HEK293 (cell line): ENCODE measurements around the gene POLR2L.

Source experiments
- SP2 ChIP-seq: fragments of 450-650 bp; formaldehyde crosslinking; IDR thresholded peaks from 2 replicates; pipeline ENCODE4 v1.5.1; 2016; ENCODE audit warnings: missing biosample characterization, missing genetic modification characterization
- ZNF10 ChIP-seq: fragments of 450-650 bp; formaldehyde crosslinking; IDR thresholded peaks from 2 replicates; pipeline ENCODE4 v1.5.1; 2017; ENCODE audit warnings: missing biosample characterization, missing genetic modification characterization
- ZNF138 ChIP-seq: fragments of 450-650 bp; formaldehyde crosslinking; IDR thresholded peaks from 2 replicates; pipeline ENCODE4 v1.5.1; 2016; ENCODE audit warnings: missing biosample characterization, missing genetic modification characterization, borderline replicate concordance
- ZNF426 ChIP-seq: fragments of 450-650 bp; formaldehyde crosslinking; IDR thresholded peaks from 2 replicates; pipeline ENCODE4 v1.5.1; 2017; ENCODE audit warnings: missing biosample characterization, missing genetic modification characterization, mild to moderate bottlenecking, inconsistent platforms, moderate library complexity
- ZNF555 ChIP-seq: fragments of 450-650 bp; formaldehyde crosslinking; conservative IDR thresholded peaks from 2 replicates; pipeline ENCODE4 v1.5.1; 2017; ENCODE audit warnings: missing biosample characterization, mild to moderate bottlenecking, missing genetic modification characterization, inconsistent platforms
- ZNF76 ChIP-seq: fragments of 450-650 bp; formaldehyde crosslinking; IDR thresholded peaks from 2 replicates; pipeline ENCODE4; 2016; ENCODE audit warnings: low read depth, missing biosample characterization, missing genetic modification characterization, borderline replicate concordance
- TF ChIP-seq, protein P1 (sequence below): fragments of 450-650 bp; formaldehyde crosslinking; IDR thresholded peaks from 2 replicates; pipeline ENCODE4 v1.5.1; 2016; ENCODE audit warnings: missing biosample characterization, missing genetic modification characterization, low read depth
- TF ChIP-seq, protein P2 (sequence below): fragments of 450-650 bp; formaldehyde crosslinking; IDR thresholded peaks from 2 replicates; pipeline ENCODE4 v1.5.1; 2016; ENCODE audit warnings: missing biosample characterization, missing genetic modification characterization
- TF ChIP-seq, protein P3 (sequence below): fragments of 450-650 bp; formaldehyde crosslinking; IDR thresholded peaks from 2 replicates; pipeline ENCODE4 v1.5.1; 2016; ENCODE audit warnings: missing biosample characterization, missing genetic modification characterization
- TF ChIP-seq, protein P4 (sequence below): fragments of 450-650 bp; formaldehyde crosslinking; IDR thresholded peaks from 2 replicates; pipeline ENCODE4 v1.5.1; 2017; ENCODE audit warnings: missing biosample characterization, missing genetic modification characterization
- TF ChIP-seq, protein P5 (sequence below): fragments of 450-650 bp; formaldehyde crosslinking; IDR thresholded peaks from 2 replicates; pipeline ENCODE4 v1.5.1; 2016; ENCODE audit warnings: missing biosample characterization, missing genetic modification characterization, low read depth
- TF ChIP-seq, protein P6 (sequence below): fragments of 450-650 bp; formaldehyde crosslinking; IDR thresholded peaks from 2 replicates; pipeline ENCODE4 v1.5.1; 2016; ENCODE audit warnings: missing biosample characterization, missing genetic modification characterization

DNA sequence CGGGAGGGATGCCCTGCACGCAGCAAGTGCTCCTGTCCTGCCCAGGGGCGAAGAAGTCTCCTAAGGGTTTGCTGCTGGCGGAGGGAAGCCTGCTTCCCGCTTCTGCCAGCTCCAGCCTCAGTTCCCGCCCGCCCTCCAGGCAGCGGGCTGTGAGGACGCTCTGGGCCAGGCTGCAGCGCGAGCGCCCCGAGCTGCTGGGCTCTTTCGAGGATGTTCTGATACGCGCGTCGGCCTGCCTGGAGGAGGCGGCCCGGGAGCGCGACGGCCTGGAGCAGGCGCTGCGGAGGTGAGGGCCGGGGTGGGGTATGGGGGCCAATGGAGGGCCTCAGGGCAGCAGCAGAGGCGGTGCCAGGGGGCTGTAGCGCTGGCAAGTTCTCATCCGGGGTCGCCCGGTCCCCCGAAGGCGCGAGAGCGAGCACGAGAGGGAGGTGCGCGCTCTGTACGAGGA is 12.5 kb downstream of the POLR2L start:
- TF ChIP-seq, protein P1, sequence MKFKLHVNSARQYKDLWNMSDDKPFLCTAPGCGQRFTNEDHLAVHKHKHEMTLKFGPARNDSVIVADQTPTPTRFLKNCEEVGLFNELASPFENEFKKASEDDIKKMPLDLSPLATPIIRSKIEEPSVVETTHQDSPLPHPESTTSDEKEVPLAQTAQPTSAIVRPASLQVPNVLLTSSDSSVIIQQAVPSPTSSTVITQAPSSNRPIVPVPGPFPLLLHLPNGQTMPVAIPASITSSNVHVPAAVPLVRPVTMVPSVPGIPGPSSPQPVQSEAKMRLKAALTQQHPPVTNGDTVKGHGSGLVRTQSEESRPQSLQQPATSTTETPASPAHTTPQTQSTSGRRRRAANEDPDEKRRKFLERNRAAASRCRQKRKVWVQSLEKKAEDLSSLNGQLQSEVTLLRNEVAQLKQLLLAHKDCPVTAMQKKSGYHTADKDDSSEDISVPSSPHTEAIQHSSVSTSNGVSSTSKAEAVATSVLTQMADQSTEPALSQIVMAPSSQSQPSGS (tag by site-specific recombination): no peak
- TF ChIP-seq, protein P2, sequence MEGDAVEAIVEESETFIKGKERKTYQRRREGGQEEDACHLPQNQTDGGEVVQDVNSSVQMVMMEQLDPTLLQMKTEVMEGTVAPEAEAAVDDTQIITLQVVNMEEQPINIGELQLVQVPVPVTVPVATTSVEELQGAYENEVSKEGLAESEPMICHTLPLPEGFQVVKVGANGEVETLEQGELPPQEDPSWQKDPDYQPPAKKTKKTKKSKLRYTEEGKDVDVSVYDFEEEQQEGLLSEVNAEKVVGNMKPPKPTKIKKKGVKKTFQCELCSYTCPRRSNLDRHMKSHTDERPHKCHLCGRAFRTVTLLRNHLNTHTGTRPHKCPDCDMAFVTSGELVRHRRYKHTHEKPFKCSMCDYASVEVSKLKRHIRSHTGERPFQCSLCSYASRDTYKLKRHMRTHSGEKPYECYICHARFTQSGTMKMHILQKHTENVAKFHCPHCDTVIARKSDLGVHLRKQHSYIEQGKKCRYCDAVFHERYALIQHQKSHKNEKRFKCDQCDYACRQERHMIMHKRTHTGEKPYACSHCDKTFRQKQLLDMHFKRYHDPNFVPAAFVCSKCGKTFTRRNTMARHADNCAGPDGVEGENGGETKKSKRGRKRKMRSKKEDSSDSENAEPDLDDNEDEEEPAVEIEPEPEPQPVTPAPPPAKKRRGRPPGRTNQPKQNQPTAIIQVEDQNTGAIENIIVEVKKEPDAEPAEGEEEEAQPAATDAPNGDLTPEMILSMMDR (tag by site-specific recombination): no peak
- TF ChIP-seq ZNF76 (tag by site-specific recombination): no peak
- no peak for TF ChIP-seq ZNF138 (tag by site-specific recombination)
- TF ChIP-seq, protein P3, sequence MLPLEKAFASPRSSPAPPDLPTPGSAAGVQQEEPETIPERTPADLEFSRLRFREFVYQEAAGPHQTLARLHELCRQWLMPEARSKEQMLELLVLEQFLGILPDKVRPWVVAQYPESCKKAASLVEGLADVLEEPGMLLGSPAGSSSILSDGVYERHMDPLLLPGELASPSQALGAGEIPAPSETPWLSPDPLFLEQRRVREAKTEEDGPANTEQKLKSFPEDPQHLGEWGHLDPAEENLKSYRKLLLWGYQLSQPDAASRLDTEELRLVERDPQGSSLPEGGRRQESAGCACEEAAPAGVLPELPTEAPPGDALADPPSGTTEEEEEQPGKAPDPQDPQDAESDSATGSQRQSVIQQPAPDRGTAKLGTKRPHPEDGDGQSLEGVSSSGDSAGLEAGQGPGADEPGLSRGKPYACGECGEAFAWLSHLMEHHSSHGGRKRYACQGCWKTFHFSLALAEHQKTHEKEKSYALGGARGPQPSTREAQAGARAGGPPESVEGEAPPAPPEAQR (tag by site-specific recombination): no peak
- TF ChIP-seq, protein P4, sequence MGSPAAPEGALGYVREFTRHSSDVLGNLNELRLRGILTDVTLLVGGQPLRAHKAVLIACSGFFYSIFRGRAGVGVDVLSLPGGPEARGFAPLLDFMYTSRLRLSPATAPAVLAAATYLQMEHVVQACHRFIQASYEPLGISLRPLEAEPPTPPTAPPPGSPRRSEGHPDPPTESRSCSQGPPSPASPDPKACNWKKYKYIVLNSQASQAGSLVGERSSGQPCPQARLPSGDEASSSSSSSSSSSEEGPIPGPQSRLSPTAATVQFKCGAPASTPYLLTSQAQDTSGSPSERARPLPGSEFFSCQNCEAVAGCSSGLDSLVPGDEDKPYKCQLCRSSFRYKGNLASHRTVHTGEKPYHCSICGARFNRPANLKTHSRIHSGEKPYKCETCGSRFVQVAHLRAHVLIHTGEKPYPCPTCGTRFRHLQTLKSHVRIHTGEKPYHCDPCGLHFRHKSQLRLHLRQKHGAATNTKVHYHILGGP (tag by site-specific recombination): no peak
- TF ChIP-seq ZNF426 (tag by site-specific recombination): no peak
- no peak for TF ChIP-seq SP2 (tag by site-specific recombination)
- TF ChIP-seq, protein P5, sequence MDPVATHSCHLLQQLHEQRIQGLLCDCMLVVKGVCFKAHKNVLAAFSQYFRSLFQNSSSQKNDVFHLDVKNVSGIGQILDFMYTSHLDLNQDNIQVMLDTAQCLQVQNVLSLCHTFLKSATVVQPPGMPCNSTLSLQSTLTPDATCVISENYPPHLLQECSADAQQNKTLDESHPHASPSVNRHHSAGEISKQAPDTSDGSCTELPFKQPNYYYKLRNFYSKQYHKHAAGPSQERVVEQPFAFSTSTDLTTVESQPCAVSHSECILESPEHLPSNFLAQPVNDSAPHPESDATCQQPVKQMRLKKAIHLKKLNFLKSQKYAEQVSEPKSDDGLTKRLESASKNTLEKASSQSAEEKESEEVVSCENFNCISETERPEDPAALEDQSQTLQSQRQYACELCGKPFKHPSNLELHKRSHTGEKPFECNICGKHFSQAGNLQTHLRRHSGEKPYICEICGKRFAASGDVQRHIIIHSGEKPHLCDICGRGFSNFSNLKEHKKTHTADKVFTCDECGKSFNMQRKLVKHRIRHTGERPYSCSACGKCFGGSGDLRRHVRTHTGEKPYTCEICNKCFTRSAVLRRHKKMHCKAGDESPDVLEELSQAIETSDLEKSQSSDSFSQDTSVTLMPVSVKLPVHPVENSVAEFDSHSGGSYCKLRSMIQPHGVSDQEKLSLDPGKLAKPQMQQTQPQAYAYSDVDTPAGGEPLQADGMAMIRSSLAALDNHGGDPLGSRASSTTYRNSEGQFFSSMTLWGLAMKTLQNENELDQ (tag by site-specific recombination): no peak
- no peak for TF ChIP-seq ZNF10 (tag by site-specific recombination)
- no peak for TF ChIP-seq ZNF555 (tag by site-specific recombination)
- TF ChIP-seq, protein P6, sequence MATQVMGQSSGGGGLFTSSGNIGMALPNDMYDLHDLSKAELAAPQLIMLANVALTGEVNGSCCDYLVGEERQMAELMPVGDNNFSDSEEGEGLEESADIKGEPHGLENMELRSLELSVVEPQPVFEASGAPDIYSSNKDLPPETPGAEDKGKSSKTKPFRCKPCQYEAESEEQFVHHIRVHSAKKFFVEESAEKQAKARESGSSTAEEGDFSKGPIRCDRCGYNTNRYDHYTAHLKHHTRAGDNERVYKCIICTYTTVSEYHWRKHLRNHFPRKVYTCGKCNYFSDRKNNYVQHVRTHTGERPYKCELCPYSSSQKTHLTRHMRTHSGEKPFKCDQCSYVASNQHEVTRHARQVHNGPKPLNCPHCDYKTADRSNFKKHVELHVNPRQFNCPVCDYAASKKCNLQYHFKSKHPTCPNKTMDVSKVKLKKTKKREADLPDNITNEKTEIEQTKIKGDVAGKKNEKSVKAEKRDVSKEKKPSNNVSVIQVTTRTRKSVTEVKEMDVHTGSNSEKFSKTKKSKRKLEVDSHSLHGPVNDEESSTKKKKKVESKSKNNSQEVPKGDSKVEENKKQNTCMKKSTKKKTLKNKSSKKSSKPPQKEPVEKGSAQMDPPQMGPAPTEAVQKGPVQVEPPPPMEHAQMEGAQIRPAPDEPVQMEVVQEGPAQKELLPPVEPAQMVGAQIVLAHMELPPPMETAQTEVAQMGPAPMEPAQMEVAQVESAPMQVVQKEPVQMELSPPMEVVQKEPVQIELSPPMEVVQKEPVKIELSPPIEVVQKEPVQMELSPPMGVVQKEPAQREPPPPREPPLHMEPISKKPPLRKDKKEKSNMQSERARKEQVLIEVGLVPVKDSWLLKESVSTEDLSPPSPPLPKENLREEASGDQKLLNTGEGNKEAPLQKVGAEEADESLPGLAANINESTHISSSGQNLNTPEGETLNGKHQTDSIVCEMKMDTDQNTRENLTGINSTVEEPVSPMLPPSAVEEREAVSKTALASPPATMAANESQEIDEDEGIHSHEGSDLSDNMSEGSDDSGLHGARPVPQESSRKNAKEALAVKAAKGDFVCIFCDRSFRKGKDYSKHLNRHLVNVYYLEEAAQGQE (tag by site-specific recombination): no peak
